ENCODE measurements around the gene R3HDM4. TPM values are rescaled to one million over a fixed set of nuclear protein-coding genes. Genes with fewer than 3 reads are reported as not detected.

The R3HDM4 gene
- total and polyA plus RNA-seq, 10 of the 15 experiments (the other 5 are each of a cell fraction or from before 2014, with no cell fraction given): 1.3 to 65.8 (median 27.7) TPM

- Histone ChIP-seq H3K27ac (ENCODE audit: control insufficient read depth, insufficient read depth) (no peak overlapping the region), H3K4me3 (no peak overlapping the region), H3K27me3 (replicated peaks in 1 of 2; ENCODE audit: control insufficient read depth in 2 of 2, insufficient read depth in 2 of 2, low read length in 1 of 2) (no peaks in the 10 kb centered on the region), H3K36me3 (ENCODE audit: control insufficient read depth in 2 of 2, insufficient read depth in 2 of 2, low read length in 1 of 2) (peaks cover 0 to 4% of the 10 kb centered on the region in 2 experiments; a peak in 1 of 4 replicates), H3K9ac (ENCODE audit: control insufficient read depth, insufficient read depth, low read length) (no peak overlapping the region), H2AFZ (ENCODE audit: control insufficient read depth, low read depth, low read length) (no peak overlapping the region), H3K4me2 (ENCODE audit: control insufficient read depth, insufficient read depth) (no peak overlapping the region), H4K20me1 (ENCODE audit: control insufficient read depth, insufficient read depth) (no peaks in the 10 kb centered on the region), H3K79me2 (ENCODE audit: control insufficient read depth, insufficient read depth, low read length) (peaks cover 10% of the 10 kb centered on the region), H3K4me1 (ENCODE audit: control insufficient read depth, insufficient read depth, low read length) (peaks cover 31% of the 10 kb centered on the region), H3K9me3 (replicated peaks; ENCODE audit: control insufficient read depth, insufficient read depth, low read length) (no peaks in the 10 kb centered on the region)
- SMC1A ChIA-PET (ENCODE audit: uncharacterized antibody, unreplicated experiment): no interaction called here
- CTCF ChIA-PET: interaction anchor here (0.6 to 0.8 kb wide), 2 partner anchors 11 to 18 kb away, joined by 3 read pairs; partner anchors contain the start of genes MED16 and RNU6-9
- POLR2A ChIA-PET: no interaction called here
- in situ Hi-C loops (cut with MboI): no loop called here
- no TSS peak for BruUV-seq (replicated peaks)
- intact Hi-C loops (cut with micrococcal nuclease; ENCODE audit: unreplicated experiment): no loop called here
- 90% methylated on average over 8 of the region's 8 CpGs for WGBS (ENCODE audit: insufficient coverage, insufficient replicate concordance, low lambda C conversion rate, missing lambda C conversion rate)
- RAD21 ChIA-PET (ENCODE audit: unreplicated experiment): no interaction called here
- FAIRE-seq: no peak
- no peak for ATAC-seq
- no peak for DNase-seq (ENCODE audit: low read depth, low spot score)
- TF ChIP-seq ZBTB4 (CRISPR knock-in tag; IDR thresholded peaks at IDR 0.05) (no peak), CTCF (IDR thresholded peaks at IDR 0.05 in 2 of 3, conservative IDR thresholded peaks at IDR 0.05 in 1 of 3; ENCODE audit: control insufficient read depth in 2 of 3, extremely low read depth in 1 of 3, insufficient read depth in 1 of 3, low read depth in 3 of 3, low read length in 3 of 3) (no peak), SIX5 (IDR thresholded peaks at IDR 0.05; ENCODE audit: low read depth, low read length, severe bottlenecking) (no peak), CREB1 (IDR thresholded peaks at IDR 0.05; ENCODE audit: low read depth) (no peak), JUNB (IDR thresholded peaks at IDR 0.05) (no peak), STAT1 (conservative IDR thresholded peaks at IDR 0.05) (no peak), WRNIP1 (IDR thresholded peaks at IDR 0.05; ENCODE audit: borderline replicate concordance, low read depth, low read length) (no peak), SREBF2 (IDR thresholded peaks at IDR 0.05; ENCODE audit: low read length) (no peak), BCLAF1 (IDR thresholded peaks at IDR 0.05) (no peak), SMAD5 (IDR thresholded peaks at IDR 0.05; ENCODE audit: low read depth) (no peak), ELK1 (IDR thresholded peaks at IDR 0.05; ENCODE audit: low read depth, low read length) (no peak)
Observed at GRCh38 chr19:904545-904944, 8.5 kb downstream of the R3HDM4 start.

Measured in GM12878 (cell line).